HG03565 (cell line): ENCODE results near the gene HBD.
"Not testable (repeated sequence)": the region's sequence is repeated elsewhere in the genome, so short reads cannot be mapped to it uniquely, and the experiment has no call there.

Experiments
- ATAC-seq: cut with Tn5 transposase; IDR thresholded peaks from one replicate; pipeline ENCODE4 v1.9.1; 2021; ENCODE audit warnings: mild to moderate bottlenecking, moderate library complexity; ENCODE audit not compliant: unreplicated experiment

Gene HBD

DNA sequence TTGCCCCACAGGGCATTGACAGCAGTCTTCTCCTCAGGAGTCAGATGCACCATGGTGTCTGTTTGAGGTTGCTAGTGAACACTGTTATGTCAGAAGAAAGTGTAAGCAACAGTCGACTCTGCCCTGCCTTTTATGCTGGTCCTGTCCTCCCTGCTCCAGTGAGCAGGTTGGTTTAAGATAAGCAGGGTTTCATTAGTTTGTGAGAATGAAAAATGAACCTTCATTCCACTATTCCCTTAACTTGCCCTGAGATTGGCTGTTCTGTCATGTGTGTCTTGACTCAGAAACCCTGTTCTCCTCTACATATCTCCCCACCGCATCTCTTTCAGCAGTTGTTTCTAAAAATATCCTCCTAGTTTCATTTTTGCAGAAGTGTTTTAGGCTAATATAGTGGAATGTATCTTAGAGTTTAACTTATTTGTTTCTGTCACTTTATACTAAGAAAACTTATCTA, at the start of gene HBD:
TSS of gene HBD (minus strand) at position 103 of the 454 bp plus-strand sequence. CDS start at position 53, 50 bp downstream.
- peak; percentile 82 for ATAC-seq

DNA sequence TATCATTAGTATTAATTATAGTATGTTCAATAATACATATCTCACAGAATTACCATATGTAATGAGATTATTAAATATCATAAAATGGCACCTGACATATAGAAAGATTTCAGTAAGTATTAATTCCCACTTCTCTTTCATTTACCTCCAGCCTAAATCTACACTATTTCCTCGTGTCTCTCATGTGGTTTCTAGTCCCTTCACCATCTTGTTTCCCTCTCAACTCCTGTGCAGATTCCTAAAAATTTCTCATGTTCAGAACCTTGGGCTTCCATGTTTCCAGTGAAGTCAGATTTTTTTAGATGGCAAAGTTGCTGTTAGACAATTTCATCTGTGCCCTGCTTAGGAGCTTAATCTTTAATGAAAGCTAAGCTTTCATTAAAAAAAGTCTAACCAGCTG, 49.6 kb upstream of the HBD start:
- no peak for ATAC-seq

DNA sequence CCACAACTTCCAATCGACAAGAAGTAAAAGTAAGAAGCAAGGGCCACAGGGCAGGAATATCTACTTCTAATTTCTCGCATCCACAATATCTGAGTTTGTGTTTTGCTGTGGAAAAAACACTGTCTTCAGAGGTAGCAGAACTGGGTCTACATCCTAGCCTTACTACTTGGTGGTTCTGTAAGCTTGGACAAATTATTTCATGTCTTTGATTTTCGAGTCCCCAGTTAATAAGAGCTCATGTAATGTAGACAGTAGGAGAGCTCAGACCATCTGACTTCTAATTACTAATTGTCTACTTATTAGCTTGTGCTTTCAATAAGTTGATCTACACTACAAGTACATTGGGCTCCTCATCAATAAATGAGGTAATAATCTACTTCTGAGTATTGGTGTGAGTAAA, 48.8 kb upstream of the HBD start:
- no peak for ATAC-seq

DNA sequence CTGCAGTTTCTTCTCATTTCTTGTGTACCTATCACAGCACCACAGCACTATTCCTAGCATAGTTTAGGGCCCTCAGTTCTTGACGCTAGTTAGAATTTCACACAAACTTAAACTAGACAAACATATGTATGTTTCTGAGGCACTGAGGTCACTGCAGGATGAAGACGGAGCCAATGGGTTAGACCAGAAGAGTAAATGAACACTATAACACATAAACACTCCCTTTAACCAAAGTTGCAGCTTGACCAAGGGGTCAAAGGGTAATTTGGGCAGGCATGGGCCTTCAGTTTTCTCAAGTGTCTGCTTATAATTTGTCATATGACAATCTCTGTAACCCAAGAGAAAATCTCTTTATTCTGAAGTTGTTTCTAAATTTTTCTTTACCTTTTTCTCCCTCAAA, 48.3 kb upstream of the HBD start:
- ATAC-seq: no peak

DNA sequence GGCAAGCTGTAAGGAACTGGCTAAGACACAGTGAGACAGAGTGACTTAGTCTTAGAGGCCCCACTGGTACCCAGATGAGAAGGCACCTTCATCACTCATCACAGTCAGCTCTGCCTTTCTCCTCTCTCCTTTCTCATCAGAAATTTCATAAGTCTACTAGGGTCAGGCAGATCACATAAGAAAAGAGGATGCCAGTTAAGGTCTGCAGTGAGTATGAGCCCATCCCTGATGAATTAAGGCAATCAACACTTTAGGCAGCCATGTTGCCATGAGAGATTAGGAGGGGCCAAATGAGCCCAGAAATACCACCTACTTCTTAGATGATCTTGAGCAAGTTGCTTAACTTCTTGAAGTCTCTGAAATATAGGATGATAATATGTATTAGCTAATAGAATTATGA, 47.3 kb upstream of the HBD start:
- no peak for ATAC-seq

DNA sequence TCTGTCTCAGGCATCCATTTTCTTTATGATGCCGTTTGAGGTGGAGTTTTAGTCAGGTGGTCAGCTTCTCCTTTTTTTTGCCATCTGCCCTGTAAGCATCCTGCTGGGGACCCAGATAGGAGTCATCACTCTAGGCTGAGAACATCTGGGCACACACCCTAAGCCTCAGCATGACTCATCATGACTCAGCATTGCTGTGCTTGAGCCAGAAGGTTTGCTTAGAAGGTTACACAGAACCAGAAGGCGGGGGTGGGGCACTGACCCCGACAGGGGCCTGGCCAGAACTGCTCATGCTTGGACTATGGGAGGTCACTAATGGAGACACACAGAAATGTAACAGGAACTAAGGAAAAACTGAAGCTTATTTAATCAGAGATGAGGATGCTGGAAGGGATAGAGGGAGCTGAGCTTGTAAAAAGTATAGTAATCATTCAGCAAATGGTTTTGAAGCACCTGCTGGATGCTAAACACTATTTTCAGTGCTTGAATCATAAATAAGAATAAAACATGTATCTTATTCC, 46.4 kb upstream of the HBD start:
- peak; percentile 90 for ATAC-seq

DNA sequence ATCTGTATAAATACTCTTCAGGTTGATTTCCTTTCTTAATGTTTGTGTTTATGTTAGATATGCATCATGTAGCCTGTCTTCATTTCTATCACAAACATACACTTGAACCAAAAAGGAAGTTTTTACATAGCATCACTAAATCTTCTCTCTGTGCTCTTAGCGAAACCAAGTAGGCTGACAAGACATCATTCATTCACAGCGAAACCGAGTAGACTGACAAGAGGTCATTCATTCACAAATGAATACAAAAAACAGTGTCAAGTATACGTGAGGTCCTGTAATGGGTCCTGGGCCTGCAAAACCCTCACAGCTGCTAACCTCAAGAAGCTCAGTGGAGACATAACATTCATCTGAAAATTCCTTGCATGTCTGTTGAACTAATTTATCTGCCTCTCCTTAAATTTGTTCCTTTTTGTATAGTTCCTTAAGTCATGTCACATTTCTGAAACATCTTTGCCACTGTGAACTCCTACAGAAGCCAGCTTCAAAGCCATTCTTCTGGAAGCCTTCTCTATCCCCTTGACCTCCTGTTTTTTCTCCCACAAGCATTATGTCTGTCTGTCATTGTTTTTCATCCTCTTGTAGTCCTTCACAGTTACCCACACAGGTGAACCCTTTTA, 45.3 kb upstream of the HBD start:
- ATAC-seq: no peak

DNA sequence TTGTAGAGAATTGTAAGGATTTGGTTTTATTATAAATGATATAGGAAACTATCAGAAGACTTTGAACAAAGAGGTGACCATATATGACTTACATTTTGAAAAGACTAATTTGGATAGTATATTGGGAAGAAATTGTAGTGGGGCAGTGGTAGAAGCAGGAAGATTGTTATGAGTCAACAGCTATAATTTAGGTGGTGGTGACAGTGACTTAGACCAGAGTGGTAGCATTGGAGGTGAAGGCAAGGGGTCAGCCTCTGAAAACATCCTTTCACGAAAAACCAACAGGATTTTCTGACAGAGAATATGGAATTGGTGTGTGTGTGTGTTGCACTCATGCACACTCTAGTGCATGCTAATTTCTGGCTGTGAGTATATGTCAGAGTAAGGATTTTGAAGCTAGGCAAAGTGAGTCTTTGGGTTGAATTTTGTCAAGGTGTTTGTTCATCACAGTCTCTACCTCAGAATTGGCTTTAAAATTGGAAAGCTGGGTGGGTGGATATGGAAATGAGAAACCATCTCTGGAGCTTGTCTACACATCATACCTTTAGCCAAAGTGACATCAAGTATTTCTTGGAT, 43.6 kb upstream of the HBD start:
- ATAC-seq: peak; percentile 54

DNA sequence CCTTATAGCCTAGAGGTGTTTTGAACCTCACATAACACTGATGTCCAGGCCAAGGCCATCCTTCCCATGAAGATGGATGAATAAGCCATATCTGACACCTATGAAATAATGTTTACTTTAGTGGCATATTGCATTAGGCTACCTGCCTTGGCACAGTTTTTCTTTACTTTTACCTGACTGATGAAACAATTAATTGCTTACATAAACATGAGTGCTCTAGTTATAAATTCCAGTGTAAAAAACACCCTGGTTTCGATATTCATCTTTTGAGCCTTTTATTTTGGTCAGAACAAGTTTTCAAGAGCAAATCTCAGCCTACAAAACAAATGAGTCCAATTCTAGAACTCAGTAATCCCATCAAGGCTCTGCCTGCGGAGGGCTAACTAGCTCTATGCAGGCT, 42.4 kb upstream of the HBD start:
- no peak for ATAC-seq

DNA sequence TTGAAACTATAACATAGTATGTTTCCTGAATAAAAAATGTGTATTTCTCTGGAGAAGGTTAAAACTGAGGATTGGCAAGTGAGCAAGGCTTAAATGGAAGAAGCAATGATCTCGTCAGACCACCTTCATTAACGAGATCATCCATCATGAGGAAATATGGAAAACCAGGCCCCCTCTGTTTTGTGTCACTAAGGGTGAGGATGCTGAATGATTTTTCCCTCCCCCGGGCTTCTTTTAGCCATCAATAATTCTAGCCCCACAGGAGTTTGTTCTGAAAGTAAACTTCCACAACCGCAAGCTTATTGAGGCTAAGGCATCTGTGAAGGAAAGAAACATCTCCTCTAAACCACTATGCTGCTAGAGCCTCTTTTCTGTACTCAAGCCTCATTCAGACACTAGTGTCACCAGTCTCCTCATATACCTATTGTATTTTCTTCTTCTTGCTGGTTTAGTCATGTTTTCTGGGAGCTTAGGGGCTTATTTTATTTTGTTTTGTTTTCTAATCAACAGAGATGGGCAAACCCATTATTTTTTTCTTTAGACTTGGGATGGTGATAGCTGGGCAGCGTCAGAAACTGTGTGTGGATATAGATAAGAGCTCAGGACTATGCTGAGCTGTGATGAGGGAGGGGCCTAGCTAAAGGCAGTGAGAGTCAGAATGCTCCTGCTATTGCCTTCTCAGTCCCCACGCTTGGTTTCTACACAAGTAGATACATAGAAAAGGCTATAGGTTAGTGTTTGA, 41.3 kb upstream of the HBD start:
- ATAC-seq: no peak

DNA sequence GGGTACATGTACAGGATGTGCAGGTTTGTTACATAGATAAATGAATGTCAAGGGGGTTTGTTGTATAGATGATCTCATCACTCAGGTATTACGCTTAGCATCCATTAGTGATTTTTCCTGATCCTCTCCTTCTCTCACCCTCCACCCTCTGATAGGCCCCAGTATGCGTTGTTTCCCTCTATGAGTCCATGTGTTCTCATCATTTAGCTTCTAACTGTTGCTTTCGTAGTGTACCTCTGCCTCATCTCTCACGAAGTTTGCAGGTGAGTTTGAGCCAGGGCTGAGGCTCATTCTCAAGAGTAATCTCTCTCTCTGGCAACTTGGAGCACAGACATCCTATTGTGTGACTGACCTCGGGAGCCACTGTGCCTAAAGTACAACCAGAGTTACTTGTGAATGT, 40.1 kb upstream of the HBD start:
- ATAC-seq: no peak

DNA sequence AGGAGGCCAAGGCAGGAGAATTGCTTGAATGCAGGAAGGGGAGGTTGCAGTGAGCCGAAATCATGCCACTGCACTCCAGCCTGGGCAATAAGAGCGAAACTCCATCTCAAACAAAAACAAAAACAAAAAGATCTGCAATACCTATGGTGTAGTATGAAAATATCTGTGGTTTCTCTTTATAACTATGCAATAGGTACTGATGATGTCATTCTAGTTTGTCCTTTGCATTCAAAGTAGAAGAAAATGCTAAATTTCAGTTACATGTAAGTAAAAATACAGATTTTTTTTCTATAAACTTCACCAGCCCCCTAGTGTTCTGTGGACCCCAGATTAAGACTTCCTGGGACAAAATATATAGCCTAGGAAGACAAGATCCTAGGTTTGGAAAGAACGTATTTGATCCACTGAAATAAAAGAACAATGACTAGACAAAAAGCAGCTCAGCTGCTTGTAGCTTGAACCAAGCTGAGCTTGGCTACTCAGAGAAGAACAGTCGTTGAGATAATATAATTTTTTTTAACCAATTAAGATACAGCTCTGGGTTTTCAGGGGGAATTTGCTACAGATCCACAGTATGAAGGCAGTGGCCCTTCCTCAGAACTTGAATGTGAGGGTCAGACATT, 38.2 kb upstream of the HBD start:
- ATAC-seq: no peak

DNA sequence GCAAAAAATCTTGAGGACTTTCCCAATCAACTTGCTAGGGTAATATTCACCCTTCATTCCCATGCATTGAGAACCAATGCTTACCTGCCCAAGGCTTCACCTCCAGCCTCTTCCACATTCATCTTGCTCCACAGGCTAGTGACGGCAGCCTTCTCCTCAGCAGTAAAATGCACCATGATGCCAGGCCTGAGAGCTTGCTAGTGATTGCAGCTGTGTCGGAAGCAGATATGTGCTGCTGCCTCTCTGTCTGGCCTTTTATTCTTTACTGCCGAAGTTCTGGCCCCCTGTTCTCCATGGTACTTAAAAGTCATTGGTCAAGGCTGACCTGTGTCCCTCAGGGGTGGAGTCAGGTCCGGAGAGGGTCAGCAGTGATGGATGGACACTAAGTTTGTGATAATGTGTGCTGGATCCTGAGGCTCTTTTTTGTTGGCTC, 35.4 kb upstream of the HBD start, which contains the start of gene HBE1:
TSS of gene HBE1 (minus strand) at position 231 of the 433 bp plus-strand sequence. CDS start at position 176, 55 bp downstream.
- no peak for ATAC-seq

DNA sequence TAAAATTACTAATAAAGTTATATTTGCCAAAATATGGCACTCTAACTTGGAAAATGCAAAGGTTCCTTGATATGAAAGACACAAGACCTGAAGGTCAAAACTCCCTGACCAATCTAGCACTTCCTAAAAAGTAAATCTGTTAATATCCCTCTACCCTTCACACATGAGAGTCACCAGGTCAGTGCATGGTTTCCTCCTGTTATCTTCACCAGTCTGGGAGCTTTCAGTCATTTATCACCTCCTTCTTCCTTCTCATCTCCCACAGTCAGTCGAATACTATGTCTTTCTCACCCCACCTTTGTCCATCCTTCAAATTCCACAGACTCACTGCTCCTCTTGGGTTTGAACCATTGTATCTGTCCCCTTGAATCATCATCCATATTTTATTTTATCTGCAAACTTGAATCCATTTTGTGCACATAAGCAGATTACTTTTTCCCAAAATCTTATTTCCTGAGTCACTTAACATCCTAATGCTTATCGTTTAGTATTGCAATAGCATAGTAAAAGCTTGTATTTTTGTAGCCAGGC, 32.8 kb upstream of the HBD start:
- ATAC-seq: no peak

DNA sequence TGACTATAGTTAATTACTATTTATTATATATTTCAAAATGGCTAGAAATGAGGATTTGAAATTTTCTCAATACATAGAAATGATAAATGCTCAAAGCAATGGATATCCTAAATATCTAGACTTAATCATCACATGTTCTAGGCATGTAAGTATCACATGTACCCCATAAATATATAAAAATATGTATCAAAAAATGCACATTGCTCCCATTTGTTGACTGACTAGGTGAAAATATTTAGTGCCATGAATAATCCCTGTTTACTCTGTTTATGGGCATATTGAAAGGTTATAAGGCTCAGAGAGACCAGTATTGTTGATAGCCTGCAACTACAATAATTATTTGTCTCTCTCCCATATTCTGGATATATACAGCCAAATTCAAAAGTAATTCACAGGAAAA, 32.3 kb upstream of the HBD start:
- ATAC-seq: no peak

DNA sequence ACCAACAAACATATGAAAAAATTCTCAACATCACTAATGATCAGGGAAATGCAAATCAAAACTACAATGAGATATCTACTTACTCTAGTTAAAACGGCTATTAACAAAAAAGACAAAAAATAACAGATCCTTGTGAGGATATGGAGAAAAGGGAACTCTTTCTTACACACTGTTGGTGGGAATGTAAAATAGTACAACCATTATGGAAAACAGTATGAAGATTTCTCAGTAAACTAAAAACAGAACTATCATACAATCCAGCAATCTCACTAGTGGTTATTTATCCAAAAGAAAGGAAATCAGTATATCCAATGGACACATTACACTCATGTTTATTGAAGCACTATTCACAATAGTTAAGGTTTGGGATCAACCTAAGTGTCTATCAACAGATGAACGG, 31.5 kb upstream of the HBD start:
- ATAC-seq: no peak

DNA sequence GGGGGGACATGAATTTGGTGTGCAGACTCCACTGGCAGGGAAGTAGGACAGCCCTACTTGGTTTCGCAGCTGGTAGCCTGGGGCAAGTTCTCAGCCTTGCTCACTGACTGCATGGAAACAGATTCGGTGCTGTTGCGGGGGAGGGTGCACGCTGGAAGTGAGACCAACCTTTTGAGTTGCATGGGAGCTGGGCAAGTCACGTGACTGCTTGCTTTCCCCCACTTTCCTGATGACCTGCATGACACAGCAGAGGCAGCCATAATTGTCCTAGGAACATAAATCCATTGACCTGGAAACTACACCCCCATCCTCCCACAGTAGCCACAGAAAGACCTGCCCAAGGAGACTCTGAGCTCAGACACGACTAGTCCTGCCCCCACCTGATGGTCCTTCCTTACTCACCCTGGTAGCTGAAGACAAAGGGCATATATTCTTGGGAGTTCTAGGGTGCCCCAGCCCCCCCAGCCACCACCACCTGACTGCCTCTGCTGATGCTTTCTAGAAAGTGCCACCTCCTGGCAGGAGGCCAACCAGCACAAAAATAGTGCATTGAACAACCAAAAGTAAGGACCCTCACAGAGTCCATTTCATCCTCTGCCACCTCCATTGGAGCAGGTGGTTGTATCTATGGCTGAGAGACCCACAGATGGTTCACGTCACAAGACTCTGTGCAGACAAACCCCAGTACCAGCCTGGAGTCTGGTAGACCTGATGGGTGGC, 24.4 kb upstream of the HBD start:
- no peak for ATAC-seq

DNA sequence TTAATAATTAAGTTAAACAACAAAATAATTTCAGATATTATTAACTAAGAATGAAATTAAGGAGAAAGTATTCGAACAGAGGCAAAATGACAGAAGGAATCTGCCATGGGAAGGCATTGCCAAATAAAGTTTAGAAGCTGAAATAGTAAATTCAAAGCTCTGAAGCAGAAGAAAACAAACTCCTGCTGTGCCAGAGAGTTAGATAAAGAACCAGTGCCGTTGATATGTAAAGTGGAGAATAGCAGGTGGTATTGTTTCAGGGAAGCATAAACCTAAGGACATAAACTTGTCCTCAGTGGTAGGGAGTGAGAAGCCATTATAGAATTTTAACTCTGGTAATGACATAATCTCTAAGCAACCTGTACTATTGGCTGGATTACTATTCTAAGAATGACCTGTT, 23.0 kb upstream of the HBD start:
- ATAC-seq: no peak

DNA sequence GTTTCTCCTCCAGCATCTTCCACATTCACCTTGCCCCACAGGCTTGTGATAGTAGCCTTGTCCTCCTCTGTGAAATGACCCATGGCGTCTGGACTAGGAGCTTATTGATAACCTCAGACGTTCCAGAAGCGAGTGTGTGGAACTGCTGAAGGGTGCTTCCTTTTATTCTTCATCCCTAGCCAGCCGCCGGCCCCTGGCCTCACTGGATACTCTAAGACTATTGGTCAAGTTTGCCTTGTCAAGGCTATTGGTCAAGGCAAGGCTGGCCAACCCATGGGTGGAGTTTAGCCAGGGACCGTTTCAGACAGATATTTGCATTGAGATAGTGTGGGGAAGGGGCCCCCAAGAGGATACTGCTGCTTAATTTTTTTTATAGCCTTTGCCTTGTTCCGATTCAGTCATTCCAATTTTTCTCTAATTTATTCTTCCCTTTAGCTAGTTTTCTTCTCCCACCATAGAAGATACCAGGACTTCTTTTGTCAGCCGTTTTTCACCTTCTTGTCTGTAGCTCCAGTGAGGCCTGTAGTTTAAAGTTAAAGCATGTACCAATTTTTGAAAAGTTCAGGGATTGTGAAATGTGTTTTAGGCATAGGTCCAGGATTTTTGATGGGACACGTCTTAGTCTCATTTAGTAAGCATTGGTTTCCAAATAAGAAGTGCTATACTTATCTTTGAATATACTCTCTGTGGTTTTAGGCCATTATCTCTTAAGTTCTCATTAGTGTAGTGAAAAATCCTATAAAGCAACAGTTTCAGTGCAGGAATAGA, 20.5 kb upstream of the HBD start, which contains the start of gene HBG2:
TSS of gene HBG2 (minus strand) at position 136 of the 768 bp plus-strand sequence. CDS start at position 83, 53 bp downstream.
- not testable (repeated sequence) for ATAC-seq

DNA sequence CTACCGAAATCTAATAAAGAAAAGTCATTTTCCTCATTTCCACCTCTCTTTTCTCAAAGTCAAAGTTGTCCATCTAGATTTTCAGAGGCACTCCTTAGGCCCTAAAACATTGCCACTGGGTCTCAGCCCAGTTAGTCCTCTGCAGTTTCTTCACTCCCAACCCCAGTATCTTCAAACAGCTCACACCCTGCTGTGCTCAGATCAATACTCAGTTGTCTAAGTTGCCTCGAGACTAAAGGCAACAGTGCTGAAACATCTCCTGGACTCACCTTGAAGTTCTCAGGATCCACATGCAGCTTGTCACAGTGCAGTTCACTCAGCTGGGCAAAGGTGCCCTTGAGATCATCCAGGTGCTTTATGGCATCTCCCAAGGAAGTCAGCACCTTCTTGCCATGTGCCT, 19.7 kb upstream of the HBD start:
- not testable (repeated sequence) for ATAC-seq
